ENCODE measurements around the gene SIM2.

SIM2 gene

GRCh38 chr21:36709868-36710728, 11.2 kb downstream of the SIM2 start:
- in situ Hi-C loops (cut with MboI; ENCODE audit: low sequenced_read_pairs): no loop called here

GRCh38 chr21:36710729-36711048, 11.8 kb downstream of the SIM2 start:
- in situ Hi-C loops (cut with MboI; ENCODE audit: low sequenced_read_pairs): no loop called here

GRCh38 chr21:36713746-36714145, 14.8 kb downstream of the SIM2 start:
- in situ Hi-C loops (cut with MboI; ENCODE audit: low sequenced_read_pairs): no loop called here

GRCh38 chr21:36716387-36716786, 17.5 kb downstream of the SIM2 start:
- in situ Hi-C loops (cut with MboI; ENCODE audit: low sequenced_read_pairs): no loop called here

GRCh38 chr21:36716836-36717235, 17.9 kb downstream of the SIM2 start:
- in situ Hi-C loops (cut with MboI; ENCODE audit: low sequenced_read_pairs): no loop called here

GRCh38 chr21:36717976-36718375, 19.1 kb downstream of the SIM2 start:
- in situ Hi-C loops (cut with MboI; ENCODE audit: low sequenced_read_pairs): no loop called here

GRCh38 chr21:36718951-36719501, 20.1 kb downstream of the SIM2 start:
- in situ Hi-C loops (cut with MboI; ENCODE audit: low sequenced_read_pairs): no loop called here

- in situ Hi-C loops (cut with MboI; ENCODE audit: low sequenced_read_pairs): no loop called here
Measured at GRCh38 chr21:36719614-36720013, 20.7 kb downstream of the SIM2 start.

- in situ Hi-C loops (cut with MboI; ENCODE audit: low sequenced_read_pairs): no loop called here
Measured at GRCh38 chr21:36721817-36722216, 22.9 kb downstream of the SIM2 start.

GRCh38 chr21:36722370-36723368, 23.8 kb downstream of the SIM2 start:
- in situ Hi-C loops (cut with MboI; ENCODE audit: low sequenced_read_pairs): no loop called here

GRCh38 chr21:36723371-36723881, 24.5 kb downstream of the SIM2 start:
- in situ Hi-C loops (cut with MboI; ENCODE audit: low sequenced_read_pairs): no loop called here

GRCh38 chr21:36724660-36725059, 25.7 kb downstream of the SIM2 start:
- in situ Hi-C loops (cut with MboI; ENCODE audit: low sequenced_read_pairs): no loop called here

GRCh38 chr21:36725793-36726386, 27.0 kb downstream of the SIM2 start:
- in situ Hi-C loops (cut with MboI; ENCODE audit: low sequenced_read_pairs): no loop called here

GRCh38 chr21:36727866-36728265, 29.0 kb downstream of the SIM2 start:
- in situ Hi-C loops (cut with MboI; ENCODE audit: low sequenced_read_pairs): no loop called here

GRCh38 chr21:36728371-36729111, 29.6 kb downstream of the SIM2 start:
- in situ Hi-C loops (cut with MboI; ENCODE audit: low sequenced_read_pairs): no loop called here

- in situ Hi-C loops (cut with MboI; ENCODE audit: low sequenced_read_pairs): no loop called here
Measured at GRCh38 chr21:36729310-36729970, 30.5 kb downstream of the SIM2 start.

GRCh38 chr21:36730291-36731281, 31.7 kb downstream of the SIM2 start:
- in situ Hi-C loops (cut with MboI; ENCODE audit: low sequenced_read_pairs): no loop called here

- in situ Hi-C loops (cut with MboI; ENCODE audit: low sequenced_read_pairs): no loop called here
Measured at GRCh38 chr21:36732217-36732616, 33.3 kb downstream of the SIM2 start.

Data from HL-60/S4 treated with retinoic acid at 250 ng/mL for 4 days and 3 days (cell line).